KG1 (cell line): Measurements from ENCODE around the gene CRTAC1.
"Not testable (repeated sequence)": the region's sequence is repeated elsewhere in the genome, so short reads cannot be mapped to it uniquely, and the experiment has no call there.

ENCODE experiments used
- DNase-seq: peaks from one replicate; lab custom pipeline; 2025; lab: John Stamatoyannopoulos, UW

CRTAC1 gene

GRCh38 chr10:97842656-97843280, 187.7 kb downstream of the CRTAC1 start:
- no peak for DNase-seq

- DNase-seq, result not testable (repeated sequence)
Measured at GRCh38 chr10:97842114-97842513, 188.3 kb downstream of the CRTAC1 start.

GRCh38 chr10:97841166-97841565, 189.3 kb downstream of the CRTAC1 start:
- not testable (repeated sequence) for DNase-seq

DNA sequence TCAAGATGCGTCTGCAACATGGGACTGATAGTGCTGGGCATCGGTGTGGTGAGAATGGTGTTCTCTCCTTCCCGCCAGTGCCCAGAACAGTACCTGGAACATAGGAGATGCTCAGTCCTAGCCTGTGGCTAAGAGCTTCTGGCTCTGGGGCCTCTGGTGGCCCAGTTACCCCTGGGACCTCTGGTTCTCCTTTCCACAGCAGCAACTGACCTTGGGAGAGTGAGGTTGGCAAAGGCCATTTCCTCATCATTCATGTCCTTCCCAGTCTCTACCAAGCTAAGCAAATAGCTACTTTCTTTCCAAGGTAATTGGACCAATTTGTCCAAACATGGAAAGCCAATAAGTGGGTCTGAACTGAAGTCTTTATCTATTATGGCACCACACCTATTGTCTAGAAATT, 192.3 kb downstream of the CRTAC1 start:
- DNase-seq, result no peak

GRCh38 chr10:97836446-97836845, 194.0 kb downstream of the CRTAC1 start:
- no peak for DNase-seq

- no peak for DNase-seq
Measured at GRCh38 chr10:97831259-97831658, 199.2 kb downstream of the CRTAC1 start.

- DNase-seq, result no peak
Measured at GRCh38 chr10:97830064-97830463, 200.4 kb downstream of the CRTAC1 start.

- no peak for DNase-seq
Measured at GRCh38 chr10:97828721-97829120, 201.7 kb downstream of the CRTAC1 start.

DNA sequence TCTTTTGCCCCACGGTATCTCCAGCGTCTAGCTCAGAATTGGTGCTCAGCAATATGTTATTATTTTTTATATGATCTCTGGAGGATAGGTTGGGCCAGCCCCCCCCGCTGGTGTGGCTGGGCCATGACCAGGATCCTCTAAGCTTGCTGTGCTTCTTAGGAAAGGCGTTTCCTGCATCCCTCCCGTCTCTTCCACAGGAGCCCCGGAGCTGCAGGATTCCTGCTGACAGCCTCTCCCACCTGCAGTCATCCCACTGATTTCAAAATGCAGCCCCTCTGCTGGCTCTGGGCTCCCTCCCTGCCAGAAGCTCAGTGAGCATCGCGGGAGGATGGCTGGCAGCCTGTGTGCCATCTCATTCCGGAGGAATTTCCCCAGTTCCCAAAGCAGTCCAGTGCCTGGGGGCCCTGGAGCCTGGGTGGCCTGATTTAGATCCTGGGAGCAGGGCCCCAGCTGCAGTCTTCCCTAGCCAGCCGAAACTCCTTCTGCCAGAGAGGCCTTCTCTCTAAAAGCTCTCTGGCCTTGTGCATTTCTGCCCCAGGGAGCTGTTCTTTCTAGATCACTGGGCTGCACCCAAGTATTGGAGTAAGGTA, 202.6 kb downstream of the CRTAC1 start:
- no peak for DNase-seq

DNA sequence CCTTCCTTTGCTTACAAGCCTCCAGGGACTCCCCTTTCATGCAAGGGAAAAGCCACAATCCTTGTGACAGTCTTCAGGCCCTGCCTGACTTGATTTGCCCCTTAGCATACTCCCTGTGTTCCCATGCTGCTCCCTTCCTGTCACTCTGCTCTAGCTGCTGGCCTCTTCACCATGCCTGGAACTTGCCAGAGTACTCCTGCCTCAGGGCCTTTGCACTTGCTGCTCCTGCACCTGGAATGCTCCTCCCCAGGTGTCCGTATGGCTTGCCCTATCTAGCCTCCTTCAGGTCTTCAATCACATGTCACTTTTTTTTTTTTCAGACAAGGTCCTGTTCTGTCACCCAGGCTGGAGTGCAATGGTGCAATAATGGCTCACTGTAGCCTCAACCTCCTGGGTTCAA, 203.5 kb downstream of the CRTAC1 start:
- no peak for DNase-seq

GRCh38 chr10:97825020-97825760, 205.2 kb downstream of the CRTAC1 start:
- no peak for DNase-seq

GRCh38 chr10:97823734-97824133, 206.7 kb downstream of the CRTAC1 start:
- DNase-seq, result no peak

GRCh38 chr10:97822261-97822687, 208.1 kb downstream of the CRTAC1 start:
- DNase-seq, result no peak

DNA sequence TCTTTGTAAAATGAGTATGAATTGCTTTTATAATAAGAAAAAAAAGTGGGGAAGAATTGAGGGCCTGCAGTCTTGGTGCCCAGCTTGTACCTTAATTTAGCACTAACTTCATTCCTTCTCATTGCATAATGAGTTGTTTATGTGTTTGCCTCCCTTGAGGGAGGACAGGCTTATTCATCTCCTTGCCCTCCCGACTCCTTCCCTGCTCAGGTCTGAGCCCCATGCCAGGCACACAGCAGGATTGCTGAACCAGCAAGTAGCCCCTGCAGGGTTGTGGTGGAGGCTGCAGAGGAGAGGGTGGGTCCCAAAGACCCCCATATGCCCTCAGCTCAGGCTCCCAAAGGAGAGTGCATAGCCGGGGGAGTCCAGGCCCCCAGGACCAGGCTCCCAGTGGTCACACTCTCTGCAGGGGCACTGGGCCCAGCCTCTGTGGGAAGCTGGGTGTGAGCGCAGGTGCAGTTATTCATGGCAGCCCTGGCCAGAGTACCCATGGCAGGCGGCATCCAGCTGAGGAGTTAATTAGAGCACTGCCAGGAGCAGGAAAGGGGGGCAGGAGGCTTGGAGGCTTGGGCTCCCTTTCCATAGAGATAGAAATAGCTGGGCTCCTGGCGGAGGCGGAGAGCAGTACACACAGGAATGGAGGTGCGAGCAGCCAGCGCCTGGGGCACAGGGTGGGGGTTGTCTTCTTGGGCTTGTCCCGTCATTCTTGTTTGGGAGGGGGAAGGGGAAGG, 208.9 kb downstream of the CRTAC1 start:
- DNase-seq, result no peak

GRCh38 chr10:97820096-97820704, 210.2 kb downstream of the CRTAC1 start:
- no peak for DNase-seq

GRCh38 chr10:97818572-97818971, 211.8 kb downstream of the CRTAC1 start:
- no peak for DNase-seq

GRCh38 chr10:97816609-97817008, 213.8 kb downstream of the CRTAC1 start:
- DNase-seq, result no peak
